ENCODE results near the gene GPR148. TPM values are rescaled to one million over a fixed set of nuclear protein-coding genes. Genes with fewer than 3 reads are reported as not detected.

The GPR148 gene
- total and polyA plus RNA-seq, 2 of the 8 experiments (the other 6 are each of a cell fraction or from before 2014, with no cell fraction given): 0.05 TPM; not detected in 1

GRCh38 chr2:130762910-130763385 is 34.1 kb downstream of the GPR148 start (continued):
- no peak for TF ChIP-seq ATF2 (IDR thresholded peaks at IDR 0.05; ENCODE audit: low read length)
- TF ChIP-seq ATF3 (IDR thresholded peaks at IDR 0.05; ENCODE audit: insufficient read depth, low read depth, low read length): no peak

Data from H1 (cell line).